ENCODE measurements around the gene HOXB3. TPM values are rescaled to one million over a fixed set of nuclear protein-coding genes. Genes with fewer than 3 reads are reported as not detected.

HOXB3 gene
- total RNA-seq, 2 donors from 2014 or later: 26.8 to 33.3 TPM

DNA sequence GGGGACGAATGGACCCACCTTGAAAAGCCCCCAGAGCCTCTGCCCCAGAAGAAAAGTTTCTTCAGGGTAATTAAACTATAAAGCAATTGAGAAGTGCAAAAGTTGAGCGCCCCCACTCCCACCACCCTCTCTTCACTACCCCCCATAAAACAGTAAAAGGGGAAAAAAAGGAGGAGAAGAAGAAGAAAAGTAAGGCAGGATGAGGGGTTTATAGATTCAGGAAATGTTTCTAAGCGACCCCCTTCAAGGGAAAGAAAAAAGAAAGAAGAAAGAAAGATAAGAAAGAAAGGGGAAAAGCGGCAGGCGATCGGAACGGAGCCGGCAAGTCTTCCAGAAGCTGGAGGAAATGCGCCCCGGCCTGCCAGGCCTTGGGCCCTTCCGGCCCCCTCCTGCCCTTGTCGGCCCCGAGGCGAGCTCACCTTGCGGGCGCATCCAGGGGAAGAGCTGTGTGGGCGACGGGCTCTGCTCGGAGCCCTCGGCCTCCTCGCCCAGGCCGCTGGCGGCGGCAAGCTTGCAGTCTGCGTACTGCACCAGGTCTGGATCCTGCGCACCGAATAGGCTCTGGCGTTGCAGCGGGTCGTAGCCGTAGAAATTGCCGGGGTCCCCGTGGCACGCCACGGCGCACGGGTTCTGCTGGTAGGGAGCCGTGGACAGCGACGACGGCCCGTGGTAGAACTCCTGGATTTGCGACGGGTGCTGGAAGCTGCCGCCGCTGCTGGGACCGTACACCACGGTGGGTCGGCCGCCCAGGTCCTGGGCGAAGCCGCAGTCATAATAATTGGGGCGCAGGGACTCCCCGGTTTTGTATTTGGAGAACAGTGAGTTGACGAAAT lies 24.0 kb upstream of the HOXB3 start:
- ATAC-seq (ENCODE audit: insufficient number of reproducible peaks, low FRiP score, low read depth): no peak
- DNase-seq (ENCODE audit: low spot score): no peak
- no peak overlapping the region for H3K27ac ChIP-seq
- H3K9me3 ChIP-seq: no peaks in the 10 kb centered on the region
- H3K4me1 ChIP-seq (ENCODE audit: control insufficient read depth in 1 of 2, low read depth in 2 of 2): peaks cover 4 to 52% of the 10 kb centered on the region in 2 donors
- H3K4me3 ChIP-seq: peak overlapping the region; percentile 81
- H3K27me3 ChIP-seq (replicated peaks; ENCODE audit: insufficient read depth): peaks cover 19% of the 10 kb centered on the region
- TF ChIP-seq, protein P1, sequence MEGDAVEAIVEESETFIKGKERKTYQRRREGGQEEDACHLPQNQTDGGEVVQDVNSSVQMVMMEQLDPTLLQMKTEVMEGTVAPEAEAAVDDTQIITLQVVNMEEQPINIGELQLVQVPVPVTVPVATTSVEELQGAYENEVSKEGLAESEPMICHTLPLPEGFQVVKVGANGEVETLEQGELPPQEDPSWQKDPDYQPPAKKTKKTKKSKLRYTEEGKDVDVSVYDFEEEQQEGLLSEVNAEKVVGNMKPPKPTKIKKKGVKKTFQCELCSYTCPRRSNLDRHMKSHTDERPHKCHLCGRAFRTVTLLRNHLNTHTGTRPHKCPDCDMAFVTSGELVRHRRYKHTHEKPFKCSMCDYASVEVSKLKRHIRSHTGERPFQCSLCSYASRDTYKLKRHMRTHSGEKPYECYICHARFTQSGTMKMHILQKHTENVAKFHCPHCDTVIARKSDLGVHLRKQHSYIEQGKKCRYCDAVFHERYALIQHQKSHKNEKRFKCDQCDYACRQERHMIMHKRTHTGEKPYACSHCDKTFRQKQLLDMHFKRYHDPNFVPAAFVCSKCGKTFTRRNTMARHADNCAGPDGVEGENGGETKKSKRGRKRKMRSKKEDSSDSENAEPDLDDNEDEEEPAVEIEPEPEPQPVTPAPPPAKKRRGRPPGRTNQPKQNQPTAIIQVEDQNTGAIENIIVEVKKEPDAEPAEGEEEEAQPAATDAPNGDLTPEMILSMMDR (IDR thresholded peaks at IDR 0.05): no peak
- H3K36me3 ChIP-seq: no peaks in the 10 kb centered on the region

DNA sequence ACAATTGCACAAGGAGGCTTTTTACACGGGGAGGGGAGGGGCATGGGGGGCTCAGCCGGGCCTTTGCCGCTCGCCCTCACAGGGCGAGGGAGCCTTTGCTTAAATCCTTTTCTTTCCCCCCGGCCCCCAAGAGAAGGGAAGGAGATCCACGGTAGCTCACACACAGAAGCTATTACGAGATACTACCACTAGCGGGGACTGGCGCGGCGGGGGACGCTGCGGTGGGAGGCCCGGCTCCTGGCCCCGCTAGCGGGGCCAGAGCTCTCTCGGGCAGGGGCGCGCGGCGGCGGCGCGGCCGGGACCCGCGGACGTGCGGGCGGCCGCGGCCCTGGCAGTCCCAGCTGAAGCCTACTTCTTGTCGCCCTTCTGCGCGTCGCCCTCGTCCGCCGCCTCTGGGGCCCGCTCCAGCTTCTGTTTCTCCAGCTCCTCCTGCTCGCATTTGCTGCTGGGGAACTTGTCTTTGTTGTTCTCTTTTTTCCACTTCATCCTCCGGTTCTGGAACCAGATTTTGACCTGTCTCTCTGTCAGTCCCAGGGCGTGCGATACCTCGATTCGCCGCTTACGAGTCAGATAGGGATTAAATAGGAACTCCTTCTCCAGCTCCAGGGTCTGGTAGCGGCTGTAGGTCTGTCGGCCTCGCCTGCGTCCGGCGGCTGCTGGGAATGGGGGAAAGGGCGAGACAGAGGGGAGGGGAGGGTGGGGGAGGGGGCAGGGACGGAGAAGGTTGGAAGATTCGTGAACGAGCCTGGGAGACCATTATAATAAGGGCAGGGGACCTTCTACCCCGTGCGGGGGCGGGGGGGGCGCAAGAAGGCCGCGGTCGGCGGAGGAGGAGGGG lies 23.0 kb upstream of the HOXB3 start:
- H3K27ac ChIP-seq: peak overlapping the region in 1 of 2 donors; percentile 25

DNA sequence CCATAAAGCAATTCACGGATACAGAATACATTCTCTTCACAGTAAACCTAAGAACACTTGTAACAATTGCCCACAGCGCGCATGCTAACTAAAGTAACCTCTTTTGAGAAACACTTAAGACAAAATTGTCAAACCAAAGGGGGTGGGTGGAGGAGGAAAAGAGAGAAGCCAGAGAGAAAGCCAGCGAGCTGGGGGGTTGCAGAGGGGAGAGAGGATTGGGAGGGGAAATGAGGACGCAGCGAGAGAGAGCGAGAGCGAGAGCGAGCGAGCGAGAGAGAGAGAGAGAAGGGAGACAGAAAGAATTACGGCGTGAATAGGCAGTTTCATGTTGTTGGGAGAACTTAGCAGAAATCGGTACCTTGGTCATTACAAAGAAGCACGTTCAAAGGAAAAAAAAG lies 22.4 kb upstream of the HOXB3 start:
- DNase-seq (ENCODE audit: low spot score) (no peak), ATAC-seq (ENCODE audit: insufficient number of reproducible peaks, low FRiP score, low read depth) (no peak)
- H3K4me3 ChIP-seq: peak overlapping the region; percentile 81
- H3K4me1 ChIP-seq (ENCODE audit: control insufficient read depth in 1 of 2, low read depth in 2 of 2): peaks cover 4 to 45% of the 10 kb centered on the region in 2 donors
- peak overlapping the region in 1 of 2 donors; percentile 8 for H3K27ac ChIP-seq
- TF ChIP-seq, protein P1 (IDR thresholded peaks at IDR 0.05): no peak
- H3K9me3 ChIP-seq: no peaks in the 10 kb centered on the region
- peaks cover 19% of the 10 kb centered on the region for H3K27me3 ChIP-seq (replicated peaks; ENCODE audit: insufficient read depth)
- H3K36me3 ChIP-seq: no peaks in the 10 kb centered on the region

More for the DNA sequence above, 23.0 kb upstream of the HOXB3 start:
- Histone ChIP-seq H3K4me1 (ENCODE audit: control insufficient read depth in 1 of 2, low read depth in 2 of 2) (peaks cover 4 to 52% of the 10 kb centered on the region in 2 donors), H3K4me3 (peak overlapping the region; percentile 81), H3K9me3 (no peaks in the 10 kb centered on the region), H3K27me3 (replicated peaks; ENCODE audit: insufficient read depth) (peaks cover 19% of the 10 kb centered on the region), H3K36me3 (no peaks in the 10 kb centered on the region)
- no peak for DNase-seq (ENCODE audit: low spot score)
- TF ChIP-seq, protein P1 (IDR thresholded peaks at IDR 0.05): no peak
- ATAC-seq (ENCODE audit: insufficient number of reproducible peaks, low FRiP score, low read depth): no peak

DNA sequence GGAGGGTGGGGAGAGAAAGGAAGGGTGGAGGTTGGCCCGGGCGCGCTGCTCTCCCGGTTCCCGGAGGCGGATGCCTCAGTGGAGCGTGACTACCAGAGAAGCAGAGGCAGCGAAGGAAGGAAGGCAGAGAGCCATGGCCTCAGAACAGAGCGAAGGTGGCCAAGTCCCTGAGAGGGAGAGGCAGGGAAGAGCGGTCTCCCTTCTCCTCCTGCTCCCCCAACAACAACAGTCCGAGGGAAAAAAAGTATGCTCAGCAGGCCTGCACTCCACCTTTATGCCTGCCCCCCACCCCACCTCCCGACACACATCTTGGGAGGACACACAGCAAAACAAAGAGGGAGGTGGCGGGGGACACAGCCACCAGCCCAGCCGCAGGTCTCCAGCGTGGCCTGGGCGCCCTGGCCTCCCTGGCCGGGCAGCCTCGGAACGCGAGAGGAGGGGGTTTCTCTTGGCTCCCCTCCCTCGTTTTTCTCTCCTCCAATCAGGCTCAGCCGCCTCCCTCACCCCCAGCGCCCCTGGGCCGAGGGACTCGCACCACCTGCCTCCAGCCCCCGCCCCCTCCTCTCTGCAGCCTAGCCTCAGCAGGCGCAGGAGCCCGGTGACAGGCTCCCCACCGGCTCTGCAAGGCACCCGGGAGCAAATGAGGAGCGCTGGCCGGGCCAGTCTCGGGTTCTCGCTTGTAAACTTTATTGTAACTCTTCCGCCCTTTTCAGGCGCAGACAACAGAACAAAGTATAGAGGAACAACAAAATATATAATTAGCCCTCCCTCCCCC lies 21.8 kb upstream of the HOXB3 start:
- Histone ChIP-seq H3K9me3 (no peaks in the 10 kb centered on the region), H3K4me3 (peak overlapping the region; percentile 81), H3K27me3 (replicated peaks; ENCODE audit: insufficient read depth) (peaks cover 19% of the 10 kb centered on the region), H3K36me3 (no peaks in the 10 kb centered on the region), H3K27ac (peak overlapping the region; percentile 78 to 91), H3K4me1 (ENCODE audit: control insufficient read depth in 1 of 2, low read depth in 2 of 2) (peaks cover 4 to 45% of the 10 kb centered on the region in 2 donors)
- TF ChIP-seq, protein P1 (IDR thresholded peaks at IDR 0.05): no peak
- ATAC-seq (ENCODE audit: insufficient number of reproducible peaks, low FRiP score, low read depth) (no peak), DNase-seq (ENCODE audit: low spot score) (no peak)

Measured in thoracic aorta (tissue), 2 donors.